Psoas muscle (tissue), 8 donors: ENCODE data around the gene MGP. TPM values are rescaled to one million over a fixed set of nuclear protein-coding genes. Genes with fewer than 3 reads are reported as not detected.

Source experiments
- ATAC-seq, 4 donors: fragments of 200-7000 bp; cut with Tn5 transposase; one replicate each; pipeline ENCODE4 v1.9.1; 2020; ENCODE audit warnings: moderate library complexity in 3 of 4, mild to moderate bottlenecking in 2 of 4
- DNase-seq, 2 donors: peaks; one replicate each; pipeline ENCODE4 v3.0.0-alpha.2; 2020
- H3K27ac ChIP-seq: fragments of 200-600 bp; one replicate; pipeline ENCODE4 v1.8.0; 2022
- H3K27me3 ChIP-seq, 3 donors: fragments of 200-600 bp in 1 of 3; one replicate each; pipeline versions ENCODE4 v1.6.1 to v1.8.0; 2013 to 2022; ENCODE audit warnings: low read length in 2 of 3, mild to moderate bottlenecking in 2 of 3, moderate library complexity in 1 of 3; ENCODE audit not compliant: insufficient read depth in 3 of 3
- H3K36me3 ChIP-seq, 2 donors: fragments of 200-600 bp in 1 of 2; one replicate each; pipeline versions ENCODE4 v1.6.1 to v1.8.0; 2013 to 2022; ENCODE audit warnings: low read depth in 1 of 2, mild to moderate bottlenecking in 1 of 2, moderate library complexity in 1 of 2; ENCODE audit not compliant: insufficient read depth in 1 of 2
- H3K4me1 ChIP-seq: fragments of 200-600 bp; one replicate; pipeline ENCODE4 v1.8.0; 2022
- H3K4me3 ChIP-seq: fragments of 200-600 bp; one replicate; pipeline ENCODE4 v1.8.0; 2022; ENCODE audit warnings: mild to moderate bottlenecking
- H3K9me3 ChIP-seq: fragments of 200-600 bp; one replicate; pipeline ENCODE4 v1.8.0; 2022
- CTCF ChIP-seq: fragments of 200-600 bp; IDR thresholded peaks from one replicate; pipeline ENCODE4 v1.8.0; 2022; ENCODE audit warnings: antibody characterized with exemption
- WGBS, 3 donors: extraction: QIAGEN DNeasy Blood & Tissue Kit; methylation state at CpG; one replicate each; pipeline versions ENCODE4 v1.1.6 to v1.1.7; 2013; 5-methylcytosine and 5-hydroxymethylcytosine counted together
- intact Hi-C, 2 donors: fragments of 100-400 bp; cut with DNase I; formaldehyde crosslinking; loops; one replicate each; pipeline versions ENCODE4 v1.11.0 to v1.14.2; 2022
- polyA plus RNA-seq, 3 donors: library from polyadenylated mRNA; stranded (reverse); fragments of 200-250 nt; gene quantifications; one replicate each; pipeline ENCODE4 v1.2.3, GENCODE V29; 2013
- total RNA-seq, 4 donors: library from RNA; stranded (reverse); fragmentation: NEBNext Ultra II Directional in 2 of 4; extraction: Animal tissue kit (Norgen Biotek cat#: 25700) in 2 of 4; gene quantifications; one replicate each; pipeline versions ENCODE4 v1.2.1 to v1.2.4, GENCODE V29; 2021 to 2023
- donor health status: healthy with polysubstance abuse.
- donor health status: DM: no; HTN: no; CAD: no; lungs with moderate emphysema.
- donor health status: Bipolar disorder and iron deficiency.
- donor health status: healthy.
- donor health status: DM: yes; HTN: yes; CAD: no.
- donor health status: DM: no; HTN: no; CAD: no.
- donor health status: DM: no; HTN: no; CAD: no.
- donor health status: DM: yes; HTN: yes; CAD: no.

MGP gene
- total and polyA plus RNA-seq, 7 donors = 57.3 to 159 (median 79.1) TPM

DNA sequence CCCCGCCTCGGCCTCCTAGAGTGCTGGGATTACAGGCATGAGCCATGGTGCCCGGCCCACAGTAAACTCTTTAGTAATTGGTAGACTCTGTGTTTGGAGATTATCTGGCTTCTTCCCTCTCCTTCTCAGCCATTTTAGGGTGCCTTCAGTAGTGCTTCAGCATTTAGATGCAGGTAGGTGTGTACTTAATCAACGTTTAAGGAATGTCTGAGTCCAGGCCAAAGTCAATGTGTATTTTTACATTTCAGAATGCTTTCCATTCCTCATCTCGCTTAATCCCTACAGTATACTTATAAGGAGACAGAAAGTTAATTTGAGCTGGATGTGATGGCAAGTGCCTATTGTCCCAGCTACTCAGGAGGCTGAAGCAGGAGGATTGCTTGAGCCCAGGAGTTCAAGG is 20.5 kb upstream of the MGP start:
- H3K9me3 ChIP-seq = no peaks in the 10 kb centered on the region
- H3K4me3 ChIP-seq = no peak overlapping the region
- H3K4me1 ChIP-seq = no peaks in the 10 kb centered on the region
- DNase-seq (no peak), ATAC-seq (no peak)
- no peak for TF ChIP-seq CTCF
- H3K27me3 ChIP-seq = no peaks in the 10 kb centered on the region
- intact Hi-C loops = loop anchor here in 1 of 2 donors (5.0 kb wide), 1 partner anchor 34 kb away; no protein-coding TSS in a partner anchor
- no peak overlapping the region for H3K27ac ChIP-seq
- H3K36me3 ChIP-seq = no peaks in the 10 kb centered on the region
- WGBS, 3 donors = 88 to 89% (median 89%) methylated on average over 5 of the region's 5 CpGs

GRCh38 chr12:14905269-14906004 is 19.8 kb upstream of the MGP start:
- WGBS, 3 donors = 38 to 49% (median 46%) methylated on average over 5 of the region's 5 CpGs
- intact Hi-C loops = loop anchor here in 1 of 2 donors (5.0 kb wide), 1 partner anchor 33 kb away; no protein-coding TSS in a partner anchor

GRCh38 chr12:14904854-14905253 is 19.2 kb upstream of the MGP start:
- Histone ChIP-seq H3K9me3 (no peaks in the 10 kb centered on the region), H3K36me3 (no peaks in the 10 kb centered on the region), H3K27me3 (no peaks in the 10 kb centered on the region), H3K4me3 (no peak overlapping the region), H3K4me1 (no peaks in the 10 kb centered on the region), H3K27ac (no peak overlapping the region)
- intact Hi-C loops = loop anchor here in 1 of 2 donors (5.0 kb wide), 1 partner anchor 33 kb away; no protein-coding TSS in a partner anchor
- no peak for TF ChIP-seq CTCF
- ATAC-seq = no peak
- 59 to 73% (median 64%) methylated on average over 8 of the region's 8 CpGs for WGBS, 3 donors
- DNase-seq = no peak

More at GRCh38 chr12:14905269-14906004, 19.8 kb upstream of the MGP start:
- Histone ChIP-seq H3K4me1 (no peaks in the 10 kb centered on the region), H3K4me3 (no peak overlapping the region), H3K27ac (no peak overlapping the region), H3K9me3 (no peaks in the 10 kb centered on the region), H3K27me3 (no peaks in the 10 kb centered on the region), H3K36me3 (no peaks in the 10 kb centered on the region)
- no peak for TF ChIP-seq CTCF
- DNase-seq = no peak
- ATAC-seq = peak in 1 of 4 donors; percentile 30

GRCh38 chr12:14903386-14904098 is 17.9 kb upstream of the MGP start:
- Histone ChIP-seq H3K9me3 (no peaks in the 10 kb centered on the region), H3K4me3 (no peak overlapping the region), H3K27ac (no peak overlapping the region), H3K36me3 (no peaks in the 10 kb centered on the region), H3K27me3 (no peaks in the 10 kb centered on the region), H3K4me1 (no peaks in the 10 kb centered on the region)
- DNase-seq = no peak
- ATAC-seq = no peak
- 92 to 97% (median 97%) methylated on average over 5 of the region's 5 CpGs for WGBS, 3 donors
- no peak for TF ChIP-seq CTCF
- intact Hi-C loops = no loop called here
